Thoracic aorta (tissue), 2 donors: ENCODE data around the gene CCDC33. TPM values are rescaled to one million over a fixed set of nuclear protein-coding genes. Genes with fewer than 3 reads are reported as not detected.
A peak's percentile ranks its signal among the peaks of the same experiment; 100 is the strongest.

Source experiments
- ATAC-seq: fragments of 150-250 bp; one replicate; pipeline ENCODE4 v1.8.0; 2017; ENCODE audit warnings: low read depth; ENCODE audit not compliant: insufficient number of reproducible peaks, low FRiP score
- DNase-seq: peaks from one replicate; pipeline ENCODE4 v3.0.0-alpha.2; 2020; ENCODE audit warnings: low spot score
- H3K27ac ChIP-seq, 2 donors: fragments of 200-600 bp; sonication (generic); 1 replicate in 1 of 2; 2 replicates in 1 of 2; pipeline ENCODE4 v1.5.1; 2016; ENCODE audit warnings: mild to moderate bottlenecking in 2 of 2, moderate library complexity in 2 of 2
- H3K27me3 ChIP-seq: fragments of 200-600 bp; sonication (generic); replicated peaks from 2 replicates; pipeline ENCODE4 v1.6.0; 2016; ENCODE audit warnings: mild to moderate bottlenecking; ENCODE audit not compliant: insufficient read depth
- H3K36me3 ChIP-seq: fragments of 200-600 bp; sonication (generic); one replicate; pipeline ENCODE4 v1.5.1; 2016
- H3K4me1 ChIP-seq, 2 donors: fragments of 200-600 bp; sonication (generic); 1 replicate in 1 of 2; 2 replicates in 1 of 2; pipeline versions ENCODE4 v1.5.1 to v1.6.0; 2016; ENCODE audit warnings: low read depth in 2 of 2, mild to moderate bottlenecking in 1 of 2; ENCODE audit not compliant: control insufficient read depth in 1 of 2
- H3K4me3 ChIP-seq: fragments of 200-600 bp; sonication (generic); 2 replicates; pipeline ENCODE4 v1.5.1; 2016; ENCODE audit warnings: mild to moderate bottlenecking
- H3K9me3 ChIP-seq: fragments of 200-600 bp; sonication (generic); 2 replicates; pipeline ENCODE4 v1.5.1; 2016
- CTCF ChIP-seq: fragments of 200-600 bp; sonication (generic); IDR thresholded peaks from one replicate; pipeline ENCODE4 v1.5.1; 2019; ENCODE audit warnings: antibody characterized with exemption
- total RNA-seq, 2 donors: library from RNA; depleted of rRNA; stranded (reverse); fragments of >200 nt; gene quantifications; one replicate each; pipeline versions ENCODE4 v1.1.0 to v1.2.3, GENCODE V29; 2016

Gene CCDC33
- total RNA-seq, 2 donors from 2014 or later, result not detected

- no peaks in the 10 kb centered on the region for H3K9me3 ChIP-seq
- H3K27ac ChIP-seq, result no peak overlapping the region
- H3K4me1 ChIP-seq, result no peaks in the 10 kb centered on the region
- ATAC-seq, result no peak
- no peaks in the 10 kb centered on the region for H3K27me3 ChIP-seq
- TF ChIP-seq CTCF, result peak; percentile 50
- H3K4me3 ChIP-seq, result no peak overlapping the region
- DNase-seq, result no peak
- no peaks in the 10 kb centered on the region for H3K36me3 ChIP-seq
Measured at GRCh38 chr15:74302821-74303359, 66.8 kb downstream of the CCDC33 start.

GRCh38 chr15:74303741-74304309, 67.7 kb downstream of the CCDC33 start:
- DNase-seq, result no peak
- Histone ChIP-seq H3K27me3 (no peaks in the 10 kb centered on the region), H3K4me1 (no peaks in the 10 kb centered on the region), H3K27ac (no peak overlapping the region), H3K36me3 (no peaks in the 10 kb centered on the region), H3K9me3 (no peaks in the 10 kb centered on the region), H3K4me3 (no peak overlapping the region)
- TF ChIP-seq CTCF, result no peak
- no peak for ATAC-seq

- no peak for TF ChIP-seq CTCF
- no peaks in the 10 kb centered on the region for H3K4me1 ChIP-seq
- no peak overlapping the region for H3K4me3 ChIP-seq
- ATAC-seq (no peak), DNase-seq (no peak)
- H3K27me3 ChIP-seq, result no peaks in the 10 kb centered on the region
- no peaks in the 10 kb centered on the region for H3K36me3 ChIP-seq
- H3K9me3 ChIP-seq, result no peaks in the 10 kb centered on the region
- H3K27ac ChIP-seq, result no peak overlapping the region
Measured at GRCh38 chr15:74304431-74304830, 68.3 kb downstream of the CCDC33 start.

GRCh38 chr15:74305687-74306086, 69.6 kb downstream of the CCDC33 start:
- H3K4me1 ChIP-seq, result no peaks in the 10 kb centered on the region
- H3K4me3 ChIP-seq, result no peak overlapping the region
- TF ChIP-seq CTCF, result no peak
- H3K9me3 ChIP-seq, result no peaks in the 10 kb centered on the region
- H3K36me3 ChIP-seq, result no peaks in the 10 kb centered on the region
- H3K27ac ChIP-seq, result no peak overlapping the region
- ATAC-seq, result no peak
- no peaks in the 10 kb centered on the region for H3K27me3 ChIP-seq
- no peak for DNase-seq

- no peak for TF ChIP-seq CTCF
- no peaks in the 10 kb centered on the region for H3K27me3 ChIP-seq
- H3K4me1 ChIP-seq, result no peaks in the 10 kb centered on the region
- H3K4me3 ChIP-seq, result no peak overlapping the region
- no peaks in the 10 kb centered on the region for H3K9me3 ChIP-seq
- no peak overlapping the region for H3K27ac ChIP-seq
- H3K36me3 ChIP-seq, result no peaks in the 10 kb centered on the region
- ATAC-seq (no peak), DNase-seq (no peak)
Measured at GRCh38 chr15:74306781-74307217, 70.7 kb downstream of the CCDC33 start.
